HL-60 (cell line): ENCODE measurements around the gene LPCAT1.

Source experiments
- DNase-seq, 2 experiments: peaks; one replicate each; pipeline ENCODE4 v3.0.0-alpha.2; 2010 to 2020; ENCODE audit warnings: low read depth in 1 of 2, low spot score in 1 of 2
- H3K27ac ChIP-seq: fragments of 250-450 bp; sonication (Bioruptor Pico); replicated peaks from 2 replicates; pipeline ENCODE4 v1.5.1; 2020; ENCODE audit warnings: mild to moderate bottlenecking, moderate library complexity
- H3K27me3 ChIP-seq: fragments of 250-450 bp; sonication (Bioruptor Pico); 2 replicates; pipeline ENCODE4 v1.5.1; 2021; ENCODE audit warnings: mild to moderate bottlenecking, moderate library complexity; ENCODE audit not compliant: insufficient read depth, poor library complexity, severe bottlenecking
- H3K4me3 ChIP-seq: replicated peaks from 2 replicates; pipeline ENCODE4 v1.5.1; 2011; ENCODE audit warnings: mild to moderate bottlenecking, control low read depth, low read length; ENCODE audit not compliant: insufficient read depth
- GABPA ChIP-seq: IDR thresholded peaks from 2 replicates; pipeline ENCODE4 v1.6.1; 2012; ENCODE audit warnings: low read depth
- POLR2AphosphoS5 ChIP-seq: IDR thresholded peaks from 2 replicates; pipeline ENCODE4 v1.6.1; 2012; ENCODE audit warnings: low read depth
- SPI1 ChIP-seq: IDR thresholded peaks from 2 replicates; pipeline ENCODE4 v1.6.1; 2012; ENCODE audit warnings: low read depth, mild to moderate bottlenecking, borderline replicate concordance
- TF ChIP-seq, protein P1 (sequence below): IDR thresholded peaks from one replicate; pipeline ENCODE4 v1.5.1; 2011; ENCODE audit warnings: low read length, control low read depth, inconsistent platforms; ENCODE audit not compliant: insufficient read depth
- TF ChIP-seq, protein P2 (sequence below): IDR thresholded peaks from 2 replicates; pipeline ENCODE4 v1.6.1; 2012; ENCODE audit warnings: low read depth; ENCODE audit not compliant: insufficient replicate concordance

The LPCAT1 gene

DNA sequence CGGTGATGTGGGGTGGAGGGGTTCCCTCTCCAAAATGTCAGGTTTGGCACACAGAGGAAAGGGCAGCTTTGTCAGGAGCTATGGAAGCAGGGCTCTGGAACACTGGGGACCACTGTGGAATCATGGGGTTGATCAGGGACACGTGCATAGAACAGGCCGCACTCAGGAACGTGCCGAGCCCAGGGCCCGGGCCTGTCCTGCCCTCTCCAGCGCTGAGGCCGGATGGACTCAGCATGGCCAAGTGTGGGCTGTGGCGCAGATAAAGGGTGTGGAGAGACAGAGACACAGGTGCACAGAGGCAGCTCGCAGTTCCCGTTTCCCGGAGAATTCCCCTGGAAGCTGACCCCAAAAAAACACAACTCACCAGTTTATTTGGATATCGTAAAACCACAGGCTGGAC lies 40.7 kb downstream of the LPCAT1 start:
- no peak overlapping the region for H3K27ac ChIP-seq
- no peak for TF ChIP-seq SPI1
- H3K4me3 ChIP-seq = no peak overlapping the region
- H3K27me3 ChIP-seq = no peaks in the 10 kb centered on the region
- no peak for DNase-seq

DNA sequence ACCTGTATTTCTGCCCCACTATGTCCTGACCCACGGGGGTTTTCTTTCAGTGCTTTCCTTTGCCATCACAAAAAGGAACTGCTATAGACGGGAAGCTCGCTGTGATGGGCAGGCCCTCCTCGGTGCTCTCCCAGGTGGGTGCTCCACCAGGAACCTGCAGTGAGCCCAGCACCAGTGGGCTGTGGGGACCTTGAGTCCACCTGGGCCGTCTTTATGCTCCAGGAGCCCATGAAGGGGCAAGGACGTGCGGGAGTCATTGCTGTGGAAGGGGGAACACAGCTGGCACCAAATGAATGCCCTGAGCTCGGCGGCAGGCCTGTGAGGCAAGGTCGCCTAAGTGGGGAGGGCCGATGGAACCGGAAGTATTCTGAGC lies 41.8 kb downstream of the LPCAT1 start:
- no peaks in the 10 kb centered on the region for H3K27me3 ChIP-seq
- no peak overlapping the region for H3K4me3 ChIP-seq
- TF ChIP-seq SPI1 (peak; percentile 18; the same call in 1 of the 2 replicates), POLR2AphosphoS5 (no peak), GABPA (no peak)
- TF ChIP-seq, protein P1, sequence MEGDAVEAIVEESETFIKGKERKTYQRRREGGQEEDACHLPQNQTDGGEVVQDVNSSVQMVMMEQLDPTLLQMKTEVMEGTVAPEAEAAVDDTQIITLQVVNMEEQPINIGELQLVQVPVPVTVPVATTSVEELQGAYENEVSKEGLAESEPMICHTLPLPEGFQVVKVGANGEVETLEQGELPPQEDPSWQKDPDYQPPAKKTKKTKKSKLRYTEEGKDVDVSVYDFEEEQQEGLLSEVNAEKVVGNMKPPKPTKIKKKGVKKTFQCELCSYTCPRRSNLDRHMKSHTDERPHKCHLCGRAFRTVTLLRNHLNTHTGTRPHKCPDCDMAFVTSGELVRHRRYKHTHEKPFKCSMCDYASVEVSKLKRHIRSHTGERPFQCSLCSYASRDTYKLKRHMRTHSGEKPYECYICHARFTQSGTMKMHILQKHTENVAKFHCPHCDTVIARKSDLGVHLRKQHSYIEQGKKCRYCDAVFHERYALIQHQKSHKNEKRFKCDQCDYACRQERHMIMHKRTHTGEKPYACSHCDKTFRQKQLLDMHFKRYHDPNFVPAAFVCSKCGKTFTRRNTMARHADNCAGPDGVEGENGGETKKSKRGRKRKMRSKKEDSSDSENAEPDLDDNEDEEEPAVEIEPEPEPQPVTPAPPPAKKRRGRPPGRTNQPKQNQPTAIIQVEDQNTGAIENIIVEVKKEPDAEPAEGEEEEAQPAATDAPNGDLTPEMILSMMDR = no peak
- TF ChIP-seq, protein P2, sequence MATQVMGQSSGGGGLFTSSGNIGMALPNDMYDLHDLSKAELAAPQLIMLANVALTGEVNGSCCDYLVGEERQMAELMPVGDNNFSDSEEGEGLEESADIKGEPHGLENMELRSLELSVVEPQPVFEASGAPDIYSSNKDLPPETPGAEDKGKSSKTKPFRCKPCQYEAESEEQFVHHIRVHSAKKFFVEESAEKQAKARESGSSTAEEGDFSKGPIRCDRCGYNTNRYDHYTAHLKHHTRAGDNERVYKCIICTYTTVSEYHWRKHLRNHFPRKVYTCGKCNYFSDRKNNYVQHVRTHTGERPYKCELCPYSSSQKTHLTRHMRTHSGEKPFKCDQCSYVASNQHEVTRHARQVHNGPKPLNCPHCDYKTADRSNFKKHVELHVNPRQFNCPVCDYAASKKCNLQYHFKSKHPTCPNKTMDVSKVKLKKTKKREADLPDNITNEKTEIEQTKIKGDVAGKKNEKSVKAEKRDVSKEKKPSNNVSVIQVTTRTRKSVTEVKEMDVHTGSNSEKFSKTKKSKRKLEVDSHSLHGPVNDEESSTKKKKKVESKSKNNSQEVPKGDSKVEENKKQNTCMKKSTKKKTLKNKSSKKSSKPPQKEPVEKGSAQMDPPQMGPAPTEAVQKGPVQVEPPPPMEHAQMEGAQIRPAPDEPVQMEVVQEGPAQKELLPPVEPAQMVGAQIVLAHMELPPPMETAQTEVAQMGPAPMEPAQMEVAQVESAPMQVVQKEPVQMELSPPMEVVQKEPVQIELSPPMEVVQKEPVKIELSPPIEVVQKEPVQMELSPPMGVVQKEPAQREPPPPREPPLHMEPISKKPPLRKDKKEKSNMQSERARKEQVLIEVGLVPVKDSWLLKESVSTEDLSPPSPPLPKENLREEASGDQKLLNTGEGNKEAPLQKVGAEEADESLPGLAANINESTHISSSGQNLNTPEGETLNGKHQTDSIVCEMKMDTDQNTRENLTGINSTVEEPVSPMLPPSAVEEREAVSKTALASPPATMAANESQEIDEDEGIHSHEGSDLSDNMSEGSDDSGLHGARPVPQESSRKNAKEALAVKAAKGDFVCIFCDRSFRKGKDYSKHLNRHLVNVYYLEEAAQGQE = no peak
- peak overlapping the region; percentile 80 for H3K27ac ChIP-seq
- no peak for DNase-seq

DNA sequence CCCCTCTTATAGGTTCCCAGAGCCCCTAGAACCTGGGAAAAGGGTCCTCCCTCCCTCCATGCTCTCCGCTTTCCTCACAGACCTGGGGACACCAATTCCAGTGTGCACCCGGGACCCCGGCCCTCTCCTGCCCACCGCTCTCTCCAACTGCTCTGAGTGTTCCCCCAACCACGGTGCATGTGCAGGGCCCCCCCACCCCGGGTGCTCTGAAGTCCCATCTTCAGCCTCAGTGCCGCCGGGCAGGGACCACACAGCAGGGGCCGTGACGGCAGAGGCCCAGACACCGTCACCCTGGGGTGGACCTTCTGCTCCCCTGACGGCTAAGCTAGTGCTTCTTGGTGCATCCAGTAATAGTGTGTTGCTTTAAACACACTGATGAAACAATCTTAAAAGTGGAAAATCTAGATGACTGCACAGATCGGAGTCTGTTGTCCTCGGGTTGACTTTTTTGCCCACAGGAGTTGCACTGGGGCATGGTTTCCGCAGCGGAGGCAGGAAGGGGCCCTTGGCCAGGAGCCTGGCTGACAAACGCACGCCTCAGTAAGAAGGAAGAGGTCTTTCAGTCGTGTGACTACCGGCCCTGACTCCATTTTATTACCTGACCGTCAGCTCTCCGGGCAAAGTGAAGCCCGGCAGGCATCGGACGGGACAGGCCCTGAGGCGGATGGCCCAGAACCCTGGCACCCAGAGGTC lies 42.3 kb downstream of the LPCAT1 start:
- Histone ChIP-seq H3K27me3 (no peaks in the 10 kb centered on the region), H3K27ac (peak overlapping the region; percentile 80), H3K4me3 (no peak overlapping the region)
- TF ChIP-seq, protein P1 = no peak
- no peak for TF ChIP-seq SPI1
- TF ChIP-seq, protein P2 = no peak
- no peak for TF ChIP-seq GABPA
- no peak for TF ChIP-seq POLR2AphosphoS5
- peak in 1 of 2 experiments; percentile 74 for DNase-seq

DNA sequence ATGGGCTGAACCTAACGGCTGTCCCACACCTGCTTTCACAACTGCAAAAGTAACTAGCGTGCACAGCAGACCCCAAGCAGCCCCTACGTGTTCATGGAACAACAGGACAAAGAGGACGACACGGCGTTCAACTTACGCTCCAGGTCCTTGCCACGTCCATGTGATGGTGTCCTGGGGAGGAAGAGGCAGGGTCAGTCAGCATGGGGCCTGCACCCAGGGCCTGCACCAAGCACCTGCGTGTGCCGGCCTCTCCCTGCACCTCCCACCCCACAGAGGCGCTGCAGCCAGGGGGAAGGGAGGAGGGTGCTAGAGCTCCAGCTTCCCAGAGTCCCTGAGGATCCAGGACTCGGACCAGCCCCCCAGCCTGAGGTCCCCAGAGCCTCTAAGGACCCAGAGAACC lies 43.0 kb downstream of the LPCAT1 start:
- no peak for DNase-seq
- Histone ChIP-seq H3K27ac (peak overlapping the region; percentile 80), H3K27me3 (no peaks in the 10 kb centered on the region), H3K4me3 (no peak overlapping the region)
- TF ChIP-seq GABPA (no peak), SPI1 (no peak), POLR2AphosphoS5 (no peak)
- TF ChIP-seq, protein P2 = no peak
- TF ChIP-seq, protein P1 = no peak
